Activated naive CD4-positive, alpha-beta T cell treated with anti-CD3 and anti-CD28 coated beads, Interleukin-2, amount 10 ng/mL, durations not matched to agents 7 days and 5 days (primary cell): Measurements from ENCODE around the gene TMEM209.
A peak's percentile ranks its signal among the peaks of the same experiment; 100 is the strongest.
"Not testable (repeated sequence)": the region's sequence is repeated elsewhere in the genome, so short reads cannot be mapped to it uniquely, and the experiment has no call there.

Source experiments
- CTCF ChIA-PET: fragments of 350-600 bp; sonication (Branson Sonifier 250); formaldehyde crosslinking; loops from one replicate; lab custom pipeline; 2021; ENCODE audit warnings: antibody characterized with exemption; lab: Charles Lee
- DNase-seq: peaks from one replicate; pipeline ENCODE4 v3.0.0-alpha.2; 2020
- H3K27ac Mint-ChIP-seq: one replicate; pipeline ENCODE4 v1.8.0; 2021; ENCODE audit warnings: mild to moderate bottlenecking, moderate library complexity, mixed read lengths
- H3K27me3 Mint-ChIP-seq: one replicate; pipeline ENCODE4 v1.8.0; 2021; ENCODE audit warnings: mild to moderate bottlenecking, mixed read lengths
- H3K36me3 Mint-ChIP-seq: one replicate; pipeline ENCODE4 v1.8.0; 2021; ENCODE audit warnings: mixed read lengths
- H3K4me1 Mint-ChIP-seq: one replicate; pipeline ENCODE4 v1.8.0; 2021; ENCODE audit warnings: mixed read lengths
- H3K4me3 Mint-ChIP-seq: one replicate; pipeline ENCODE4 v1.8.0; 2021; ENCODE audit warnings: mild to moderate bottlenecking, moderate library complexity, mixed read lengths
- H3K9me3 Mint-ChIP-seq: one replicate; pipeline ENCODE4 v1.8.0; 2021; ENCODE audit warnings: mixed read lengths

TMEM209 gene

GRCh38 chr7:130205084-130205947, at the start of gene TMEM209:
TMEM209 (minus strand) TSS chr7:130205406; CDS start chr7:130205375, 31 bp downstream.
- Mint-ChIP-seq H3K9me3 (no peaks in the 10 kb centered on the region), H3K4me1 (peaks cover 34% of the 10 kb centered on the region), H3K4me3 (peak within 1 kb of the TSS; percentile 99), H3K36me3 (peaks cover 22% of the 10 kb centered on the region), H3K27ac (peak within 1 kb of the TSS; percentile 98), H3K27me3 (no peaks in the 10 kb centered on the region)
- peak; percentile 97 for DNase-seq
- CTCF ChIA-PET = interaction anchor here (0.5 to 1.4 kb wide), 4 partner anchors 27 to 528 kb away, joined by 3 to 4 read pairs (median 3); no protein-coding TSS in a partner anchor

GRCh38 chr7:130254555-130254954, 49.3 kb upstream of the TMEM209 start:
- H3K4me3 Mint-ChIP-seq = no peak overlapping the region

DNA sequence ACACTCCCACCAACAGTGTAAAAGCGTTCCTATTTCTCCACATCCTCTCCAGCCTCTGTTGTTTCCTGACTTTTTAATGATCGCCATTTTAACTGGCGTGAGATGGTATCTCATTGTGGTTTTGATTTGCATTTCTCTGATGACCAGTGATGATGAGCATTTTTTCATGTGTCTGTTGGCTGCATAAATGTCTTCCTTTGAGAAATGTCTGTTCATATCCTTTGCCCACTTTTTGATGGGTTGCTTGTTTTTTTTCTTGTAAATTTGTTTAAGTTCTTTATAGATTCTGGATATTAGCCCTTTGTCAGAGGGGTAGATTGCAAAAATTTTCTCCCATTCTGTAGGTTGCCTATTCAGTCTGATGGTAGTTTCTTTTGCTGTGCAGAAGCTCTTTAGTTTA, 44.4 kb upstream of the TMEM209 start:
- DNase-seq, H3K27me3 Mint-ChIP-seq, H3K9me3 Mint-ChIP-seq, H3K4me1 Mint-ChIP-seq, H3K36me3 Mint-ChIP-seq, CTCF ChIA-PET, H3K4me3 Mint-ChIP-seq, H3K27ac Mint-ChIP-seq: not testable (repeated sequence)

More at GRCh38 chr7:130254555-130254954, 49.3 kb upstream of the TMEM209 start:
- Mint-ChIP-seq H3K27me3 (peaks cover 3% of the 10 kb centered on the region), H3K36me3 (no peaks in the 10 kb centered on the region), H3K4me1 (no peaks in the 10 kb centered on the region), H3K27ac (no peak overlapping the region), H3K9me3 (peaks cover 19% of the 10 kb centered on the region)
- CTCF ChIA-PET = no interaction called here
- DNase-seq = no peak

DNA sequence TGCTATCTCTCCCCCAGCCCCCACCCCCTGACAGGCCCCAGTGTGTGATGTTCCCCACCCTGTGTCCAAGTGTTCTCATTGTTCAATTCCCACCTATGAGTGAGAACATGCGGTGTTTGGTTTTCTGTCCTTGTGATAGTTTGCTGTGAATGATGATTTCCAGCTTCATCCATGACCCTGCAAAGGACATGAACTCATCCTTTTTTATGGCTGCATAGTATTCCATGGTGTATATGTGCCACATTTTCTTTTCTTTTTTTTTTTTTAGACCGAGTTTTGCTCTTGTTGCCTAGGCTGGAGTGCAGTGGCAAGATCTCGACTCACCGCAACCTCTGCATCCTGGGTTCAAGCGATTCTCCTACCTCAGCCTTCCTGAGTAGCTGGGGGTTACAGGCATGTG, 43.6 kb upstream of the TMEM209 start:
- CTCF ChIA-PET, H3K27ac Mint-ChIP-seq, H3K4me1 Mint-ChIP-seq, H3K36me3 Mint-ChIP-seq, H3K4me3 Mint-ChIP-seq, H3K9me3 Mint-ChIP-seq, DNase-seq: not testable (repeated sequence)
- H3K27me3 Mint-ChIP-seq = peaks cover 11% of the 10 kb centered on the region

GRCh38 chr7:130246491-130246890, 41.3 kb upstream of the TMEM209 start:
- not testable (repeated sequence) for H3K4me3 Mint-ChIP-seq, H3K27ac Mint-ChIP-seq, H3K36me3 Mint-ChIP-seq, H3K9me3 Mint-ChIP-seq, DNase-seq, H3K4me1 Mint-ChIP-seq
- CTCF ChIA-PET = interaction anchor here (0.6 to 1.5 kb wide), 2 partner anchors 217 to 512 kb away, joined by 3 to 4 read pairs; no protein-coding TSS in a partner anchor
- peaks cover 20% of the 10 kb centered on the region for H3K27me3 Mint-ChIP-seq

GRCh38 chr7:130243486-130243885, 38.3 kb upstream of the TMEM209 start:
- not testable (repeated sequence) for H3K4me3 Mint-ChIP-seq, H3K36me3 Mint-ChIP-seq, H3K27ac Mint-ChIP-seq, H3K4me1 Mint-ChIP-seq, H3K9me3 Mint-ChIP-seq, DNase-seq
- CTCF ChIA-PET = interaction anchor here (0.8 to 3.0 kb wide), 10 partner anchors 30 to 515 kb away, joined by 3 to 12 read pairs (median 3); no protein-coding TSS in a partner anchor
- peaks cover 23% of the 10 kb centered on the region for H3K27me3 Mint-ChIP-seq

DNA sequence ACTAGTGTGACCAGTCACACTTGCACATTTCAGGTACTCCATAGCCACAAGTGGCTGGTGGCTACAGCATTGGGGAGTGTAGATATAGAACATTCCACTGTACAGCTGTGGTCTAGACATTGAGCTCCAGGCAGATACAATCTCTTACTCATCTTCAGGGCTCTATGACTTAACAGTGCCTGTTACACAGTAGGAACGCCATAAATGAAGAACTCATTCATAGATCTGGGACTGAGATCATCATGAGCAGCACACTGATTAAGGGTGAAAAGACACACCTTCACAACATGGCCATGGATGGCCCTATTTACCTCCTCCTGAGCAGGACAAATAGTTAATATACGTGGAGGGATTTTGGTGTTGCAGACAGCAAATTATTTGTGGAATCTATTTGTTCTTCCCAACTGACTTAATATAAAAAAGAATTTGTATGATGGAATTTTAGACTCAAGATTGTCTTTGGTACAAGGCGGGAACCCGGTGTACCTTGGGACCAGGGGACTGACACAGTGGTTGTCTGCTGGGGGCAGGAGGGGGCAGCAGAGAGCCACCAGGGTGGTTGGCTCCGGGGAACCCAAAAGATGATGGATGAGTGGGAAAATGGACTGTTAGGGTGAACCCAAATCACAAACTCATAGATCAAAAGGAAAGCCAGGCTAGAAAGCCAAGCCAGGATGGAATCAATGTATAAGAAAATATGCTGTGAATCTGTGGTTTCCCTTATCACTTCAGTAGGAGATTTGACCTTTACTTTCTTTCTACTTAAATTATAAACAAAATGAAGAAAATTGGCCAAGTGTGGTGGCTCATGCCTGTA, 37.2 kb upstream of the TMEM209 start:
- CTCF ChIA-PET = interaction anchor here (0.8 to 3.0 kb wide), 9 partner anchors 17 to 516 kb away, joined by 3 to 12 read pairs (median 3); no protein-coding TSS in a partner anchor
- no peak overlapping the region for H3K4me3 Mint-ChIP-seq
- peak; percentile 68 for DNase-seq
- H3K27me3 Mint-ChIP-seq = peaks cover 23% of the 10 kb centered on the region
- H3K4me1 Mint-ChIP-seq = peaks cover 9% of the 10 kb centered on the region
- H3K36me3 Mint-ChIP-seq = no peaks in the 10 kb centered on the region
- no peak overlapping the region for H3K27ac Mint-ChIP-seq
- H3K9me3 Mint-ChIP-seq = no peaks in the 10 kb centered on the region

DNA sequence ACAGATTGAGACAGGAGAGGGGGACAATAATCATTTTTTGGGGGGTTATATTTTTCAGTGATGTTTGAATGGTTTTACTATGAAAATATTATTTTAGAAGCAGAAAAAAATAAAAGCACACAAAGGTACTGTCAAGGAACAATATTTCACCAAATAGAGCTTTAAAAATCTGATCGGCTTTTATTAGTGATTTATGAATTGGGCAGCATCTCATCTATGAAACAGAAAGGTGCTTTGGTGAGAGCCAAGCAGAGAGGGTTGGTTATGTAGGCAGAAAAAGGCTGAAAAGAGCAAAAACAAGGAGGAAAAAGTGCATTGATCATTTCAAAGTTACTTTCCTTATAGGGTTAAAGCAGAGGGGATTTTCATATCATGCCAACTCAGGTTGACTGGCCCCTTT, 35.0 kb upstream of the TMEM209 start:
- Mint-ChIP-seq H3K36me3 (no peaks in the 10 kb centered on the region), H3K4me1 (peaks cover 9% of the 10 kb centered on the region), H3K27ac (no peak overlapping the region), H3K4me3 (no peak overlapping the region), H3K9me3 (no peaks in the 10 kb centered on the region), H3K27me3 (peaks cover 28% of the 10 kb centered on the region)
- CTCF ChIA-PET = interaction anchor here (0.6 to 1.2 kb wide), 4 partner anchors 74 to 692 kb away, joined by 3 to 4 read pairs (median 3); no protein-coding TSS in a partner anchor
- DNase-seq = no peak

- H3K4me3 Mint-ChIP-seq = not testable (repeated sequence)
Measured at GRCh38 chr7:130236361-130236760, 31.2 kb upstream of the TMEM209 start.

DNA sequence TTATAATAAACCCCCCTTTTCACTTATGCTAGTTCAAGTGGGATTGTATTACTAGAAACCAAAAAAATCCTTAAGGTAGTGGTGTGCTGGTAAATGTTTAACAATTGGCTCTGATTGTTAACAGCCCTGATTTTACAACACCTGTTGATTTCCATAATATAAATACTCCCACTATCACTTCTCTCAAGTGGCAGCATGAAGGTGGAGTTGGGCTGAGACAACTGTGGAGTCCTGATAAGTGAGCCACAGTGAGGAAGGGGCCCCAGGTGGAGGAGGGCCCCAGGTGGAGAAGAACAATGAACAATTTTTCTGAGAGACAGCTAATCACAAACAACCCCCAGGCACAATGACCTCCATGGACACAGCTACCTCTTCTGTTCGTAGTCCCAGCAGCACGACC, 28.9 kb upstream of the TMEM209 start:
- H3K4me1 Mint-ChIP-seq = no peaks in the 10 kb centered on the region
- peaks cover 19% of the 10 kb centered on the region for H3K27me3 Mint-ChIP-seq
- no peak overlapping the region for H3K27ac Mint-ChIP-seq
- no peaks in the 10 kb centered on the region for H3K36me3 Mint-ChIP-seq
- H3K4me3 Mint-ChIP-seq = no peak overlapping the region
- CTCF ChIA-PET = no interaction called here
- H3K9me3 Mint-ChIP-seq = no peaks in the 10 kb centered on the region
- DNase-seq = no peak

More at GRCh38 chr7:130236361-130236760, 31.2 kb upstream of the TMEM209 start:
- not testable (repeated sequence) for DNase-seq, H3K36me3 Mint-ChIP-seq, H3K27ac Mint-ChIP-seq, H3K4me1 Mint-ChIP-seq, H3K9me3 Mint-ChIP-seq
- CTCF ChIA-PET = interaction anchor here (1.3 kb wide), 1 partner anchor 521 kb away, joined by 3 read pairs; no protein-coding TSS in a partner anchor
- H3K27me3 Mint-ChIP-seq = peaks cover 23% of the 10 kb centered on the region

DNA sequence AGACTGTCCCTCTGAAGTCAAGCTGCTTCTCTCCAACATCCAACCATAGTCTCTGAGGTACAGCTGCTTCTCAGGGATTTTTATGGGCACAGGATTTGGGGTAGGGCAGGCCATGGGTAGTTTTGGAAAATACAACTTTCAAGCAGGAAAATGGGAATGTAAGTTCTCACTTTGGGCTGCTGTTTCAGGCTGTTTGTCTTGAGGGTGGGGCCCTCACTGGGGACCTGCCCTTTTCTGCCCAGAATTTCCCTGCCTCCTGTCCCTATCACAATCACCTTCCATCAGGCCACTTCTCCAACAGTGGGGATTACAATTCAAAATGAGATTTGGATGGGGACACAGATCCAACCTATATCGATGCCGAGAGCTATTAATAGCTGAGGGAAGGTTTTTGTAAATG, 27.0 kb upstream of the TMEM209 start:
- Mint-ChIP-seq H3K4me1 (no peaks in the 10 kb centered on the region), H3K36me3 (no peaks in the 10 kb centered on the region), H3K4me3 (no peak overlapping the region), H3K9me3 (no peaks in the 10 kb centered on the region), H3K27me3 (peaks cover 19% of the 10 kb centered on the region), H3K27ac (no peak overlapping the region)
- CTCF ChIA-PET = no interaction called here
- DNase-seq = no peak

DNA sequence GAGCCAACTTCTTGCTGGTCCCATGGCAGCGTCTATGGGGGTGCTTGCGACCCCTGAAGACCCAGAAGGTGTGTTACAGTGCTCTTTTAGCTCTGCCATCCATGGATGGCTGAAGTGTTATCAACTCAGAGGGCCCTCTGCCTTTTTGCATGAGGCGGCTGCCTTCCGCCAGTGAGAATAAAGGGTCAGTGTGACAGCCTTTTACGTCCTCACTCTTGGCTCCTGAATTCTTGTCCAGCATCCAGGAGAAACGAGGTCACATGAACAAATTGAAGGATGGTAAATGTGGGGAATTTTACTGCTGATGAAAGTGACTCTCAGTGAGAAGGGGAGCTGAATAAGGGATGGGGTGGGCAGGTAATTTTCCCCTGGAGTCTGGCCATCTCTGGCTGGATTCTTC, 26.6 kb upstream of the TMEM209 start:
- Mint-ChIP-seq H3K4me3 (no peak overlapping the region), H3K27ac (no peak overlapping the region), H3K36me3 (no peaks in the 10 kb centered on the region), H3K4me1 (no peaks in the 10 kb centered on the region), H3K9me3 (no peaks in the 10 kb centered on the region), H3K27me3 (peaks cover 18% of the 10 kb centered on the region)
- DNase-seq = no peak
- CTCF ChIA-PET = no interaction called here

- DNase-seq, CTCF ChIA-PET, H3K4me3 Mint-ChIP-seq, H3K9me3 Mint-ChIP-seq, H3K27ac Mint-ChIP-seq, H3K36me3 Mint-ChIP-seq, H3K4me1 Mint-ChIP-seq: not testable (repeated sequence)
- H3K27me3 Mint-ChIP-seq = peaks cover 14% of the 10 kb centered on the region
Measured at GRCh38 chr7:130229981-130230380, 24.8 kb upstream of the TMEM209 start.

DNA sequence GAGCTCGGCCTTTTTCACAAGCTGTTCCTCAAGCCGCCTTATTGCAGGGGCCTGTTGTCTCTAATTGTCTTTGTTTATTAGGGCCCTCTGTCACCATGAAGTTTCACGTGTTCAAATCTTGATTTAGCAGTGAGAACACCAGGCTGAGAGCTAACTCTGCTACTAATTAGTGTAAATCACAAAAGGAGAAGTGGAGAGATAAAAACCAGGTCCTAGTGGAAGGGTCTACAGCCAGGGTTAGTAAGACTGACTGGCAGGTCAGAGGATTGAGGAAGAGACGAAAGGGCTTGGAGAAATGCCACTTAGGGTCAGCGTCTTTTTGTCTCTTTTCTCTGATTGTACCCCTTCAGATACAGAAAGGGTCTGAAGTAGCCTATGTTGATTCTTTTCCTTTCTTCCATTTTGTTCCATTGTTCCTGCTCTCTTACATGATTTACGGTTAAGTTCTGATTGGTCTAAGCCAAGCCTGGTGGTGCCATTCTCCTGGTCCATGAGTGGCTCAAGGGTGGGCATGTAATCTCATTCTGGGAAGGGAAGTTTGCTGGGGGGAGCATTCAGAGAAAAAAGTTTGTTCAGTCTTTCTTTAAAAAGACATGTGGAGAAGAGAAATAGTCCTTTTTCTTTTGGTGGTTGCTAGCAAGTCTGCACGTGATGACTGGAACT, 23.8 kb upstream of the TMEM209 start:
- Mint-ChIP-seq H3K36me3 (no peaks in the 10 kb centered on the region), H3K27ac (no peak overlapping the region), H3K4me3 (no peak overlapping the region), H3K9me3 (no peaks in the 10 kb centered on the region), H3K4me1 (no peaks in the 10 kb centered on the region), H3K27me3 (peaks cover 9% of the 10 kb centered on the region)
- CTCF ChIA-PET = no interaction called here
- DNase-seq = no peak
